GM12878 (cell line): ENCODE measurements around the gene NR1H4. TPM values are rescaled to one million over a fixed set of nuclear protein-coding genes. Genes with fewer than 3 reads are reported as not detected.

ENCODE experiments used
- ATAC-seq: fragments of 200-7000 bp; cut with Tn5 transposase; 3 replicates; pipeline ENCODE4 v1.9.1; 2020; ENCODE audit warnings: mild to moderate bottlenecking, moderate library complexity
- BruUV-seq: library from RNA; stranded (reverse); fragments of 400-500 nt; replicated peaks from 2 replicates; lab custom pipeline; 2021; lab: Mats Ljungman, UMichigan
- CTCF ChIA-PET: fragments of 300-600 bp; sonication (Branson Sonifier 250); formaldehyde crosslinking; extraction: SDS; loops from one replicate; lab custom pipeline; 2021; ENCODE audit warnings: inconsistent platforms; lab: Yijun Ruan, JAX
- POLR2A ChIA-PET: fragments of 350-600 bp; formaldehyde crosslinking; extraction: SDS; loops from one replicate; lab custom pipeline; 2021; ENCODE audit warnings: inconsistent platforms; lab: Charles Lee
- RAD21 ChIA-PET: fragments of 300-600 bp; sonication (Branson Sonifier 250); formaldehyde crosslinking; loops from one replicate; lab custom pipeline; 2023; ENCODE audit warnings: antibody characterized with exemption; ENCODE audit not compliant: unreplicated experiment; lab: Charles Lee
- SMC1A ChIA-PET: fragments of 300-600 bp; sonication (Branson Sonifier 250); formaldehyde crosslinking; loops from one replicate; lab custom pipeline; 2023; ENCODE audit not compliant: unreplicated experiment, uncharacterized antibody; lab: Charles Lee
- DNase-seq: peaks from one replicate; pipeline ENCODE4 v3.0.0-alpha.2; 2011; ENCODE audit warnings: low read depth, low spot score
- FAIRE-seq: peaks from 3 replicates; lab custom pipeline; 2011; peaks lifted over from hg19 to GRCh38; lab: Jason Lieb, UNC
- H2AFZ ChIP-seq: 2 replicates; pipeline ENCODE4 v1.6.0; 2011; ENCODE audit warnings: low read depth, low read length, control low read depth; ENCODE audit not compliant: control insufficient read depth
- H3K27ac ChIP-seq: 2 replicates; pipeline ENCODE4 v1.5.1; 2011; ENCODE audit warnings: control low read depth; ENCODE audit not compliant: control insufficient read depth, insufficient read depth
- H3K27me3 ChIP-seq, 2 experiments: replicated peaks in 1 of 2; 2 replicates each; pipeline versions ENCODE4 v1.6.0 to v1.6.1; 2011; ENCODE audit warnings: low read length in 1 of 2; ENCODE audit not compliant: control insufficient read depth in 2 of 2, insufficient read depth in 2 of 2
- H3K36me3 ChIP-seq, 2 experiments: 2 replicates each; pipeline ENCODE4 v1.5.1; 2011; ENCODE audit warnings: low read length in 1 of 2; ENCODE audit not compliant: control insufficient read depth in 2 of 2, insufficient read depth in 2 of 2
- H3K4me1 ChIP-seq: 2 replicates; pipeline ENCODE4 v1.6.1; 2011; ENCODE audit warnings: mild to moderate bottlenecking, low read length, moderate library complexity, mixed read lengths; ENCODE audit not compliant: control insufficient read depth, insufficient read depth
- H3K4me2 ChIP-seq: 2 replicates; pipeline ENCODE4 v1.6.0; 2011; ENCODE audit warnings: control low read depth; ENCODE audit not compliant: control insufficient read depth, insufficient read depth
- H3K4me3 ChIP-seq: fragments of 200-600 bp; sonication (generic); 2 replicates; pipeline ENCODE4 v1.5.1; 2016
- H3K79me2 ChIP-seq: 2 replicates; pipeline ENCODE4 v1.6.0; 2011; ENCODE audit warnings: low read length; ENCODE audit not compliant: control insufficient read depth, insufficient read depth
- H3K9ac ChIP-seq: 2 replicates; pipeline ENCODE4 v1.8.0; 2011; ENCODE audit warnings: low read length, control low read depth, mixed read lengths; ENCODE audit not compliant: control insufficient read depth, insufficient read depth
- H3K9me3 ChIP-seq: replicated peaks from 3 replicates; pipeline ENCODE4 v1.5.1; 2011; ENCODE audit warnings: mild to moderate bottlenecking, low read length; ENCODE audit not compliant: control insufficient read depth, insufficient read depth
- H4K20me1 ChIP-seq: 2 replicates; pipeline ENCODE4 v1.6.0; 2011; ENCODE audit not compliant: control insufficient read depth, insufficient read depth
- BACH1 ChIP-seq: fragments of 450-650 bp; IDR thresholded peaks from 2 replicates; pipeline ENCODE4 v1.6.1; 2017; ENCODE audit warnings: mild to moderate bottlenecking, borderline replicate concordance
- NFYB ChIP-seq: IDR thresholded peaks from 2 replicates; pipeline ENCODE4 v1.6.1; 2011; ENCODE audit warnings: low read depth, mild to moderate bottlenecking, low read length, improper control_type of control experiment, moderate library complexity; ENCODE audit not compliant: insufficient read depth
- SUZ12 ChIP-seq: fragments of 200-600 bp; sonication (generic); IDR thresholded peaks from one replicate; pipeline ENCODE4 v1.6.1; 2018; ENCODE audit warnings: antibody characterized with exemption, mild to moderate bottlenecking; ENCODE audit not compliant: unreplicated experiment
- TARDBP ChIP-seq: IDR thresholded peaks from 2 replicates; pipeline ENCODE4 v1.6.1; 2016; ENCODE audit warnings: borderline replicate concordance
- ZNF207 ChIP-seq: fragments of 450-650 bp; IDR thresholded peaks from 2 replicates; pipeline ENCODE4 v1.6.1; 2014; ENCODE audit warnings: antibody characterized with exemption, mild to moderate bottlenecking, borderline replicate concordance
- ZNF687 ChIP-seq: fragments of 450-650 bp; IDR thresholded peaks from 2 replicates; pipeline ENCODE4 v1.6.1; 2017; ENCODE audit warnings: mild to moderate bottlenecking, moderate library complexity
- WGBS: methylation state at CpG from one replicate; pipeline ENCODE4 v1.1.6; 2016; ENCODE audit warnings: low lambda C conversion rate; ENCODE audit not compliant: insufficient replicate concordance, insufficient coverage; ENCODE audit errors: missing lambda C conversion rate; 5-methylcytosine and 5-hydroxymethylcytosine counted together
- in situ Hi-C: fragments of 300-500 bp; cut with MboI; formaldehyde crosslinking; loops from 9 replicates; pipeline ENCODE4 v1.14.3; 2018; ENCODE audit warnings: mixed read lengths
- intact Hi-C: fragments of 100-400 bp; cut with micrococcal nuclease; formaldehyde crosslinking; loops from one replicate; pipeline ENCODE4 v1.14.2; 2022; ENCODE audit not compliant: unreplicated experiment
- polyA plus RNA-seq, 11 experiments: library from polyadenylated mRNA; depleted of rRNA in 4 of 11; unstranded in 6 of 11; stranded (reverse) in 5 of 11; fragments of >200 nt; fragmentation: Nextera tagmentation in 4 of 11; fragmentation: Illumina TruSeq in 1 of 11; extraction: Ambion mirVana in 4 of 11; extraction: Trizol in 1 of 11; gene quantifications; 1 replicate in 1 of 11; 2 replicates in 10 of 11; pipeline versions ENCODE4 v1.2.1 to v1.2.3, GENCODE V29; 2011 to 2016; ENCODE audit warnings: inconsistent platforms in 2 of 11, missing spikeins in 2 of 11, low read depth in 1 of 11
- total RNA-seq, 4 experiments: library from RNA; depleted of rRNA in 3 of 4; stranded (reverse); fragments of >200 nt in 3 of 4; fragmentation: Illumina TruSeq in 1 of 4; extraction: Trizol in 1 of 4; gene quantifications; 2 replicates each; pipeline versions ENCODE4 v1.2.1 to v1.2.3, GENCODE V29; 2013 to 2021

Gene NR1H4
- total and polyA plus RNA-seq, 10 of the 15 experiments (the other 5 are each of a cell fraction or from before 2014, with no cell fraction given), result 0.04 TPM; not detected in 9

- Histone ChIP-seq H4K20me1 (no peaks in the 10 kb centered on the region), H3K36me3 (no peaks in the 10 kb centered on the region), H3K79me2 (no peaks in the 10 kb centered on the region), H3K4me1 (no peaks in the 10 kb centered on the region), H3K4me3 (no peak overlapping the region), H2AFZ (no peak overlapping the region), H3K27me3 (no peaks in the 10 kb centered on the region), H3K4me2 (no peak overlapping the region), H3K9ac (no peak overlapping the region), H3K9me3 (no peaks in the 10 kb centered on the region), H3K27ac (no peak overlapping the region)
- ChIA-PET SMC1A (no interaction called here), RAD21 (no interaction called here), POLR2A (no interaction called here), CTCF (interaction anchor here (1.4 kb wide), 1 partner anchor 11 kb away, joined by 3 read pairs; no protein-coding TSS in a partner anchor)
- FAIRE-seq, result no peak
- in situ Hi-C loops, result no loop called here
- WGBS, result 22% methylated on average over 4 of the region's 4 CpGs
- no TSS peak for BruUV-seq
- TF ChIP-seq ZNF687, result no peak
- no peak for TF ChIP-seq BACH1
- TF ChIP-seq SUZ12, result no peak
- TF ChIP-seq NFYB, result no peak
- no peak for TF ChIP-seq ZNF207
- no peak for TF ChIP-seq TARDBP
- no peak for DNase-seq
- no peak for ATAC-seq
- intact Hi-C loops, result no loop called here
These were observed 17.4 kb downstream of the NR1H4 start for GRCh38 chr12:100491104-100491503.
